Endodermal cell (in vitro differentiated cells): ENCODE measurements around the gene PAXX. TPM values are rescaled to one million over a fixed set of nuclear protein-coding genes. Genes with fewer than 3 reads are reported as not detected.

ENCODE experiments used
- DNase-seq: peaks from one replicate; pipeline ENCODE4 v3.0.0-alpha.2; 2017
- H3K27ac ChIP-seq: 2 replicates; pipeline ENCODE4 v1.5.1; 2013; ENCODE audit warnings: mild to moderate bottlenecking, low read depth, low read length, moderate library complexity
- H3K27me3 ChIP-seq: 2 replicates; pipeline ENCODE4 v1.6.1; 2013; ENCODE audit warnings: mild to moderate bottlenecking, low read length, moderate library complexity; ENCODE audit not compliant: insufficient read depth, control insufficient read depth, poor library complexity, severe bottlenecking
- H3K36me3 ChIP-seq: 2 replicates; pipeline ENCODE4 v1.7.0; 2013; ENCODE audit warnings: mild to moderate bottlenecking, low read length, moderate library complexity; ENCODE audit not compliant: control insufficient read depth, insufficient read depth
- H3K4me1 ChIP-seq: one replicate; pipeline ENCODE4 v1.7.0; 2013; ENCODE audit warnings: low read length; ENCODE audit not compliant: control insufficient read depth, insufficient read depth
- H3K4me3 ChIP-seq: 2 replicates; pipeline ENCODE4 v1.5.1; 2013; ENCODE audit warnings: mild to moderate bottlenecking, low read length, moderate library complexity
- H3K9ac ChIP-seq: 2 replicates; pipeline ENCODE4 v1.6.1; 2013; ENCODE audit warnings: mild to moderate bottlenecking, low read length, moderate library complexity; ENCODE audit not compliant: poor library complexity, severe bottlenecking; ENCODE audit errors: extremely low read depth
- H3K9me3 ChIP-seq: 2 replicates; pipeline ENCODE4 v1.6.1; 2013; ENCODE audit warnings: mild to moderate bottlenecking, low read length, moderate library complexity; ENCODE audit not compliant: control insufficient read depth
- H3K27ac Mint-ChIP-seq: 2 replicates; pipeline ENCODE4 v1.8.0; 2020; ENCODE audit warnings: mixed read lengths
- H3K27me3 Mint-ChIP-seq: 2 replicates; pipeline ENCODE4 v1.8.0; 2021; ENCODE audit warnings: mild to moderate bottlenecking, mixed read lengths; ENCODE audit not compliant: insufficient read depth
- H3K36me3 Mint-ChIP-seq: 2 replicates; pipeline ENCODE4 v1.8.0; 2020; ENCODE audit warnings: low read depth, mixed read lengths
- H3K4me1 Mint-ChIP-seq: 2 replicates; pipeline ENCODE4 v1.8.0; 2020; ENCODE audit warnings: mixed read lengths
- H3K4me3 Mint-ChIP-seq: 2 replicates; pipeline ENCODE4 v1.8.0; 2020; ENCODE audit warnings: mild to moderate bottlenecking, moderate library complexity, mixed read lengths
- H3K9me3 Mint-ChIP-seq: 2 replicates; pipeline ENCODE4 v1.8.0; 2020; ENCODE audit warnings: mild to moderate bottlenecking, mixed read lengths
- WGBS, 2 experiments: methylation state at CpG; one replicate each; pipeline versions ENCODE4 v1.1.5 to v1.1.7; 2013; ENCODE audit warnings: missing lambda C conversion rate in 2 of 2, mixed read lengths in 1 of 2; ENCODE audit not compliant: insufficient coverage in 1 of 2, insufficient read length in 1 of 2; 5-methylcytosine and 5-hydroxymethylcytosine counted together
- total RNA-seq, 2 donors: library from RNA; stranded (reverse); fragmentation: NEBNext Ultra II Directional in 1 of 2; extraction: Animal tissue kit (Norgen Biotek cat#: 25700) in 1 of 2; gene quantifications; 2 replicates in 1 of 2; 3 replicates in 1 of 2; pipeline ENCODE4 v1.2.1, GENCODE V29; 2021
- TF ChIP-seq, protein P1 (sequence below): fragments of 200-600 bp; sonication (generic); conservative IDR thresholded peaks from 2 replicates; pipeline ENCODE4 v1.5.0; 2021; ENCODE audit warnings: antibody characterized with exemption, mild to moderate bottlenecking

The PAXX gene
- total RNA-seq, 2 donors from 2014 or later = 58.3 to 66.7 TPM

DNA sequence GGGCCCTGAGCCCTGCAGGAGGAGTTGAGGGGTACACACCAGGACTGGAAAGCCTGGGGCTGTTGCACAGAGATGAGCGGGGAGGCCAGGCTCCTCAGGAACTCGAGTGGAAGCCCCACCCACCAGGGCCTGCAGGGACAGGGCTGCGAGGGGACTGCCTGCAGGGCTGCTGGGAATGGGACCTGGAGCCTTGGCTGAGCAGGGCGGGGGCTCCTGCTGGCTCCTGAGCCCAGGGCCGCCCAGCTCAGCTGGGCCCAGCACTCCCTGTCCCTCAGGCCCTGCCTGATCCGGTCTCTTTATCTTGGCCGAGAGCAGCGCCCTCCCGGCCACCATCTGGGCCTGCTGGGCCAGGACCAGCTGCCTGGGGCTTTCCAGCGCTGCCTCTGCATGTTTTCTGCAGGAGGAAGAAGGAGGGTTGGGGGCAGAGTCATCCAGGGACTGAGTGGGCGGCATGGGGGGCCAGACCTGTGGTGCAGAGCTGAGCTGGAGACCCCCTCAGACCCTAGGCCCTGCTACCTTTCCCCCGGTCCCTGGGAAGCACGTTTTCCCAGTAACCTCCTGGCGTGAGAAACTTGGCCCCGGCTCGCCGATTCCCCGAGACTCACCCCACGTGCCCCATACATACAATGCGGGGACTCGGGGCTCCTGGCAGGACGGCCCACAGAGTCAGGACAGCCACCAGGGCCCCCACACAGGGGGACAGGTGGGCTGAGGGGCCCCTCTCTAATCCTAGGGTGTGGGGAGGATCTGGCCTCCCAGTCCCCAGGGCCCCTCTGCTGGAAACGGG, 30.8 kb upstream of the PAXX start:
- Mint-ChIP-seq H3K27me3 (peaks cover 1% of the 10 kb centered on the region), H3K36me3 (no peaks in the 10 kb centered on the region), H3K4me1 (peaks cover 8% of the 10 kb centered on the region), H3K27ac (no peak overlapping the region), H3K9me3 (no peaks in the 10 kb centered on the region), H3K4me3 (no peak overlapping the region)
- DNase-seq = no peak
- WGBS, 2 experiments = 89 to 93% methylated on average over 11 to 23 of the region's 23 CpGs
- H3K27me3 ChIP-seq = no peaks in the 10 kb centered on the region
- H3K4me3 ChIP-seq = no peak overlapping the region
- H3K4me1 ChIP-seq = no peaks in the 10 kb centered on the region
- H3K36me3 ChIP-seq = no peaks in the 10 kb centered on the region
- H3K9me3 ChIP-seq = no peaks in the 10 kb centered on the region
- H3K27ac ChIP-seq = no peak overlapping the region
- TF ChIP-seq, protein P1, sequence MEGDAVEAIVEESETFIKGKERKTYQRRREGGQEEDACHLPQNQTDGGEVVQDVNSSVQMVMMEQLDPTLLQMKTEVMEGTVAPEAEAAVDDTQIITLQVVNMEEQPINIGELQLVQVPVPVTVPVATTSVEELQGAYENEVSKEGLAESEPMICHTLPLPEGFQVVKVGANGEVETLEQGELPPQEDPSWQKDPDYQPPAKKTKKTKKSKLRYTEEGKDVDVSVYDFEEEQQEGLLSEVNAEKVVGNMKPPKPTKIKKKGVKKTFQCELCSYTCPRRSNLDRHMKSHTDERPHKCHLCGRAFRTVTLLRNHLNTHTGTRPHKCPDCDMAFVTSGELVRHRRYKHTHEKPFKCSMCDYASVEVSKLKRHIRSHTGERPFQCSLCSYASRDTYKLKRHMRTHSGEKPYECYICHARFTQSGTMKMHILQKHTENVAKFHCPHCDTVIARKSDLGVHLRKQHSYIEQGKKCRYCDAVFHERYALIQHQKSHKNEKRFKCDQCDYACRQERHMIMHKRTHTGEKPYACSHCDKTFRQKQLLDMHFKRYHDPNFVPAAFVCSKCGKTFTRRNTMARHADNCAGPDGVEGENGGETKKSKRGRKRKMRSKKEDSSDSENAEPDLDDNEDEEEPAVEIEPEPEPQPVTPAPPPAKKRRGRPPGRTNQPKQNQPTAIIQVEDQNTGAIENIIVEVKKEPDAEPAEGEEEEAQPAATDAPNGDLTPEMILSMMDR = no peak
- H3K9ac ChIP-seq = no peak overlapping the region

DNA sequence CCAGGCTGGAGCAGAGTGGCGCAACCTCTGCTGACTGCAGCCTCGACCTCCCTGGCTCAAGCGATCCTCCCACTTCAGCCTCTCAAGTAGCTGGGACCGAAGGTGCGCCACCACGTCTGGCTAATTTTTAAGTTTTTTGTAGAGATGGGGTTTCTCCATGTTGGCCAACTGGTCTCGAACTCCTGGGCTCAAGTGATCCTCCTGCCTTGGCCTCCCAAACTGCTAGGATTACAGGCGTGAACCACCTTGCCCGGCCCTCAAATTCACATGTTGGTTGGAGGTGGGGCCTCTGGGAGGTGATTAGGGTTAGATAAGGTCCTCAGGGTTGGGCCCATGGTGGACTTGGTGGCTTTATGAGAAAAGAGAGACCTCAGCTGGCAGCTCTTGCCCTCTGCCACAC, 30.1 kb upstream of the PAXX start:
- Histone ChIP-seq H3K4me1 (no peaks in the 10 kb centered on the region), H3K4me3 (no peak overlapping the region), H3K27ac (no peak overlapping the region), H3K27me3 (no peaks in the 10 kb centered on the region), H3K9me3 (no peaks in the 10 kb centered on the region), H3K36me3 (no peaks in the 10 kb centered on the region), H3K9ac (no peak overlapping the region)
- Mint-ChIP-seq H3K36me3 (no peaks in the 10 kb centered on the region), H3K9me3 (no peaks in the 10 kb centered on the region), H3K27ac (no peak overlapping the region), H3K27me3 (peaks cover 1% of the 10 kb centered on the region), H3K4me3 (no peak overlapping the region), H3K4me1 (peaks cover 8% of the 10 kb centered on the region)
- DNase-seq = no peak
- WGBS, 2 experiments = 83 to 95% methylated on average over 6 to 9 of the region's 9 CpGs
- TF ChIP-seq, protein P1 = no peak

DNA sequence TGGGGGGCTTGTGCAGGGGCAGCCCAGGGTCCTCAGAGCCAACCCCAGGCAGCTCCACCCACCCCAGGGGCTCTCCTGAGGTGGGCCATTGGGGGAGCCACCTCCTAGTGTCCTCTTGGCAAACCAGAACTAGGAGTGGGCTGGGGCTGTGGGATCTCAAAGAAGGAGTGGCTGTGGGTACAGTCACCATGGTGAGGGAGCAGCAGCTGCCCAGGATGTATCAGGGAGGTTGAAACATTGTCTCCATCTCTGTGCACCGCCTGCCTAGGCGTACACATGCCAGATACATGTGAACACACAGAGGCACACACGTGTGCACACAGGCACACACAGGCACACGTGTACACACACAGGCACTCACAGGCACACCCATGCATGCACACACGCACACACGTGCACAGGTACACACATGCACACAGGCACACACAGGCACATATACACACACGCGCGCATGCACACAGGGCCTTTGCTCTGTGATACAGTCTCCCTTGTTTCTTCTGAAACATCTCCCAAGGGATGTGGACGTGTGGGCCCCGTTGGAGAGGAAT, 29.4 kb upstream of the PAXX start:
- Histone ChIP-seq H3K27ac (no peak overlapping the region), H3K9ac (no peak overlapping the region), H3K36me3 (no peaks in the 10 kb centered on the region), H3K4me3 (no peak overlapping the region), H3K4me1 (no peaks in the 10 kb centered on the region), H3K27me3 (no peaks in the 10 kb centered on the region), H3K9me3 (no peaks in the 10 kb centered on the region)
- H3K4me1 Mint-ChIP-seq = peaks cover 8% of the 10 kb centered on the region
- no peak overlapping the region for H3K4me3 Mint-ChIP-seq
- H3K27me3 Mint-ChIP-seq = peaks cover 1% of the 10 kb centered on the region
- DNase-seq = no peak
- H3K27ac Mint-ChIP-seq = no peak overlapping the region
- H3K9me3 Mint-ChIP-seq = no peaks in the 10 kb centered on the region
- 91 to 100% methylated on average over 6 to 11 of the region's 11 CpGs for WGBS, 2 experiments
- no peaks in the 10 kb centered on the region for H3K36me3 Mint-ChIP-seq
- TF ChIP-seq, protein P1 = no peak
